PC-9 (cell line): ENCODE data around the gene USH2A. TPM values are rescaled to one million over a fixed set of nuclear protein-coding genes. Genes with fewer than 3 reads are reported as not detected.

Experiments
- BruUV-seq: library from RNA; stranded (reverse); fragments of 400-500 nt; replicated peaks from 2 replicates; lab custom pipeline; 2021; lab: Mats Ljungman, UMichigan
- CTCF ChIA-PET: fragments of 300-600 bp; sonication (Branson Sonifier 250); formaldehyde crosslinking; loops from one replicate; lab custom pipeline; 2022; ENCODE audit warnings: antibody characterized with exemption; lab: Charles Lee
- POLR2A ChIA-PET: fragments of 300-600 bp; sonication (Branson Sonifier 250); formaldehyde crosslinking; loops from one replicate; lab custom pipeline; 2022; ENCODE audit warnings: antibody characterized with exemption; ENCODE audit not compliant: unreplicated experiment; lab: Charles Lee
- DNase-seq, 2 experiments: peaks; one replicate each; pipeline versions ENCODE4 v3.0.0 to v3.0.0-alpha.2; 2015 to 2022; ENCODE audit warnings: mixed read lengths in 1 of 2
- H2AFZ ChIP-seq: fragments of 200-600 bp; sonication (generic); 2 replicates; pipeline ENCODE4 v1.8.1; 2017; ENCODE audit warnings: antibody characterized with exemption
- H3F3A ChIP-seq: fragments of 200-600 bp; sonication (generic); 2 replicates; pipeline ENCODE4 v1.8.1; 2017; ENCODE audit warnings: antibody characterized with exemption, mild to moderate bottlenecking, low read depth; ENCODE audit not compliant: insufficient read depth
- H3K27ac ChIP-seq: fragments of 200-600 bp; sonication (generic); 2 replicates; pipeline ENCODE4 v1.6.1; 2016; ENCODE audit warnings: mixed run types
- H3K27me3 ChIP-seq: fragments of 200-600 bp; sonication (generic); 2 replicates; pipeline ENCODE4 v1.6.1; 2016; ENCODE audit warnings: low read depth, mixed run types; ENCODE audit not compliant: insufficient read depth
- H3K36me3 ChIP-seq: fragments of 200-600 bp; sonication (generic); 2 replicates; pipeline ENCODE4 v1.6.1; 2016; ENCODE audit warnings: low read depth, mixed run types
- H3K4me1 ChIP-seq: fragments of 200-600 bp; sonication (generic); replicated peaks from 2 replicates; pipeline ENCODE4 v1.6.1; 2016; ENCODE audit warnings: mixed run types; ENCODE audit not compliant: insufficient read depth
- H3K4me2 ChIP-seq: fragments of 200-600 bp; sonication (generic); 2 replicates; pipeline ENCODE4 v1.6.1; 2017; ENCODE audit warnings: mixed run types
- H3K4me3 ChIP-seq: fragments of 200-600 bp; sonication (generic); 2 replicates; pipeline ENCODE4 v1.6.1; 2016; ENCODE audit warnings: mixed run types
- H3K79me2 ChIP-seq: fragments of 200-600 bp; sonication (generic); 2 replicates; pipeline ENCODE4 v1.6.1; 2017; ENCODE audit warnings: low read depth, mixed run types
- H3K9me2 ChIP-seq: fragments of 200-600 bp; sonication (generic); 2 replicates; pipeline ENCODE4 v1.8.1; 2017; ENCODE audit warnings: mild to moderate bottlenecking; ENCODE audit not compliant: insufficient read depth
- H3K9me3 ChIP-seq: fragments of 200-600 bp; sonication (generic); 2 replicates; pipeline ENCODE4 v1.8.1; 2016; ENCODE audit warnings: low read depth; ENCODE audit not compliant: insufficient read depth
- H4K20me1 ChIP-seq: fragments of 200-600 bp; sonication (generic); 2 replicates; pipeline ENCODE4 v1.8.1; 2017; ENCODE audit not compliant: insufficient read depth
- CTCF ChIP-seq: fragments of 200-600 bp; sonication (generic); conservative IDR thresholded peaks from 2 replicates; pipeline ENCODE4 v1.6.1; 2017; ENCODE audit warnings: mixed run types, antibody characterized with exemption, mild to moderate bottlenecking, moderate library complexity
- EZH2 ChIP-seq: fragments of 200-600 bp; sonication (generic); IDR thresholded peaks from 2 replicates; pipeline ENCODE4 v1.8.0; 2017; ENCODE audit warnings: antibody characterized with exemption, low read depth
- intact Hi-C: fragments of 100-400 bp; cut with micrococcal nuclease; formaldehyde crosslinking; loops from one replicate; pipeline ENCODE4 v1.10.0; 2022; ENCODE audit not compliant: unreplicated experiment
- total RNA-seq: library from RNA; stranded (reverse); gene quantifications from 2 replicates; pipeline ENCODE4 v1.2.3, GENCODE V29; 2021

USH2A gene
- total RNA-seq, 1 experiment from 2014 or later = not detected

DNA sequence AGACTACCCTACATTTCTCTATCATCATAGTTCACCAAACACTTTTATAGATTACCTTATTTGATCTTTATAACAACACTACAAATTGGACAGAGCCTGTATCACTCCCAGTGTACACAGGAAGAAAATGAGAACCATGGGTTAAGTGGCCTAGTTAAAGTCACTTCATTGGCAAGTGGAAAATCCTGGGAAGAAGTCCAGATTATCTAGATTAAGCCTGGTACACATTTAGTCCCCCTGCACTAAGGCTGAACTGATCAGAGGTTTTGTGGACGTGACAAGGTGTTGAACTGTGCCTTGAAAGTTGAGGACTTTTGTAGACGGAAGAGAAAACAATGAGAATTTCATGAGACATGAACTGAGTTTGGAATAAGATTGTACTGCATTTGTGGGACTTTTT, 7.5 kb upstream of the USH2A start:
- Histone ChIP-seq H3K4me2 (no peak overlapping the region), H3F3A (no peaks in the 10 kb centered on the region), H3K27me3 (no peaks in the 10 kb centered on the region), H3K36me3 (no peaks in the 10 kb centered on the region), H3K4me1 (no peaks in the 10 kb centered on the region), H3K9me2 (no peaks in the 10 kb centered on the region), H2AFZ (no peak overlapping the region), H3K9me3 (no peaks in the 10 kb centered on the region), H4K20me1 (no peaks in the 10 kb centered on the region), H3K79me2 (no peaks in the 10 kb centered on the region), H3K27ac (no peak overlapping the region), H3K4me3 (no peak overlapping the region)
- CTCF ChIA-PET = no interaction called here
- intact Hi-C loops = no loop called here
- no peak for TF ChIP-seq EZH2
- TF ChIP-seq CTCF = no peak
- POLR2A ChIA-PET = no interaction called here
- BruUV-seq = no TSS peak
- DNase-seq = no peak

DNA sequence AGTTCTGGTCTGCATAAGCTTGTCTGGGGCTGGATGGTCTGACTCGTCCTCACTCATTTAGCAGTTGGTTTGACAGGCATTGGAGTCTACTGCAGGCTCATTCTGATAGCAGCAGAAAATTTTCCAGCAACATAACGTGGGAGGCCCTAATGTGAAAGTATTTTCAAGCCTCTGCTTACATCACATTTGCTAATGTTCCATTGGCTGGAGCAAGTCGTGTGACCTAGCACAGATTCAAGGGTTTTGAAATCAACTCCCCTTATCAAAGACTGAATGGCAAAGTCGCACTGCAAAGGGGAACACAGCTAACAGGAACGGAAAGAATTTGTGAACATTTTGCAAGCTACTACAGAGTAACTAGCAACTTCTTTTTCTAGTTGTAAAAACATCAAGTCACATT, 2.3 kb upstream of the USH2A start:
- ChIA-PET POLR2A (no interaction called here), CTCF (no interaction called here)
- TF ChIP-seq EZH2 = no peak
- no TSS peak for BruUV-seq
- intact Hi-C loops = no loop called here
- Histone ChIP-seq H2AFZ (no peak overlapping the region), H3K4me3 (no peak overlapping the region), H3K79me2 (no peaks in the 10 kb centered on the region), H3K9me2 (no peaks in the 10 kb centered on the region), H3K9me3 (no peaks in the 10 kb centered on the region), H3K27me3 (no peaks in the 10 kb centered on the region), H3K4me1 (no peaks in the 10 kb centered on the region), H3K27ac (no peak overlapping the region), H3F3A (no peaks in the 10 kb centered on the region), H3K4me2 (no peak overlapping the region), H3K36me3 (no peaks in the 10 kb centered on the region), H4K20me1 (no peaks in the 10 kb centered on the region)
- no peak for DNase-seq

DNA sequence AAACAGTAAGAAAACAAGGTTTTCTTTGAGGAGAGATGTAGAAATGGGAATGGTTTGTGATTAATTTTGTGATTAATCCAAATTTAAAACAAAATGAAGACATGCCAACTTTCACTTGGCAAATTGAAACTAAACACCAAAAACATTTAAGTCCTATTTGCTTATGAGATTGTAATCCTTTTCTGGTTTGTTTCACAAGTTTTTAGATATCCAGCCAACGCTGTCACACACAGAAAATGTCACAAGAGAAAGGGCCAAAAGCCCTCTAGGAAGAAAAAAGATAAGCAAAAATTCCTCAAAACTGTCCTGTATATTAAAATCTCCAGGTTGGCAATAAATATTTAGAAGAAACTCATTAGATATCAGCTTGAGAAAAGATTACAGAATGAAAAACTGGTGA, 2.5 kb downstream of the USH2A start:
- Histone ChIP-seq H4K20me1 (no peaks in the 10 kb centered on the region), H3K4me1 (no peaks in the 10 kb centered on the region), H3K9me3 (no peaks in the 10 kb centered on the region), H3K79me2 (no peaks in the 10 kb centered on the region), H3K27me3 (no peaks in the 10 kb centered on the region), H3F3A (no peaks in the 10 kb centered on the region), H3K27ac (no peak overlapping the region), H3K9me2 (no peaks in the 10 kb centered on the region), H3K36me3 (no peaks in the 10 kb centered on the region), H2AFZ (no peak overlapping the region), H3K4me3 (no peak overlapping the region), H3K4me2 (no peak overlapping the region)
- BruUV-seq = no TSS peak
- TF ChIP-seq EZH2 (no peak), CTCF (no peak)
- ChIA-PET POLR2A (interaction anchor here (0.7 kb wide), 1 partner anchor 12 kb away, joined by 4 read pairs; no protein-coding TSS in a partner anchor), CTCF (no interaction called here)
- DNase-seq = no peak
- intact Hi-C loops = no loop called here

DNA sequence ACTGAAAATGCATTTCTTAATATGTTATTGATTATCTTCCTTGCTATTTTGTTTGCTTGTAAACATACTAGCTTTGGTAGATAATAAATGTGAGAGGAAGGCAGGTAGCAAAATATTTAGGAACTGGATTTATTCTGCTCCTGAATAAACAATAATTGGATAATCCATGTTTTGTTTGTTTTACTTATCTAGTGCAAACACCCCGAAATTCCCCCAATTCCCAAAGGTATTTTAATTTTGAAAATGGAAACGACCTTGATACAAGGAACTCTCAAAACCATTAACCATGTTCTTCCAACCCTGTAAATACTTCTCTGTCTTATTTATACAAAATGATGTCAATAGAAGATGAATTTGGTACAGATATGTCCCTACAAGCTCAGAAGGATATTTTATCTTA, 3.0 kb downstream of the USH2A start:
- Histone ChIP-seq H3K9me2 (no peaks in the 10 kb centered on the region), H3K4me1 (no peaks in the 10 kb centered on the region), H3K4me3 (no peak overlapping the region), H3F3A (no peaks in the 10 kb centered on the region), H2AFZ (no peak overlapping the region), H3K36me3 (no peaks in the 10 kb centered on the region), H3K9me3 (no peaks in the 10 kb centered on the region), H3K27ac (no peak overlapping the region), H3K79me2 (no peaks in the 10 kb centered on the region), H3K4me2 (no peak overlapping the region), H3K27me3 (no peaks in the 10 kb centered on the region), H4K20me1 (no peaks in the 10 kb centered on the region)
- TF ChIP-seq CTCF (no peak), EZH2 (no peak)
- intact Hi-C loops = no loop called here
- ChIA-PET POLR2A (no interaction called here), CTCF (no interaction called here)
- no TSS peak for BruUV-seq
- DNase-seq = no peak
